ENCODE measurements around the gene ANAPC4. TPM values are rescaled to one million over a fixed set of nuclear protein-coding genes. Genes with fewer than 3 reads are reported as not detected.

ANAPC4 gene
- polyA plus RNA-seq, 2 of the 4 experiments (the other 2 are of a cell fraction), result 15.7 to 21.2 TPM

GRCh38 chr4:25437926-25438325 lies 60.9 kb downstream of the ANAPC4 start:
- Histone ChIP-seq H3K4me2 (no peak overlapping the region), H3K27ac (no peak overlapping the region), H3K9me3 (no peaks in the 10 kb centered on the region), H3K4me3 (no peak overlapping the region), H3K4me1 (no peaks in the 10 kb centered on the region)
- CTCF ChIA-PET, result no interaction called here
- FAIRE-seq (no peak), ATAC-seq (no peak), DNase-seq (ENCODE audit: low read depth in 1 of 2, low spot score in 1 of 2) (no peak)
- POLR2A ChIA-PET, result no interaction called here
- TF ChIP-seq NPAS2 (CRISPR knock-in tag; IDR thresholded peaks at IDR 0.05; ENCODE audit: borderline replicate concordance) (no peak), MYC (IDR thresholded peaks at IDR 0.05; ENCODE audit: borderline replicate concordance, low read length) (no peak), EHMT2 (IDR thresholded peaks at IDR 0.05; ENCODE audit: low read depth) (no peak), RAD21 (conservative IDR thresholded peaks at IDR 0.05 in 1 of 2, IDR thresholded peaks at IDR 0.05 in 1 of 2) (no peak), MAX (IDR thresholded peaks at IDR 0.05) (no peak), ZC3H11A (IDR thresholded peaks at IDR 0.05) (no peak), GATA3 (IDR thresholded peaks at IDR 0.05; ENCODE audit: borderline replicate concordance) (no peak), RARB (CRISPR knock-in tag; IDR thresholded peaks at IDR 0.05) (no peak), ZNF302 (CRISPR knock-in tag; IDR thresholded peaks at IDR 0.05) (no peak), ZSCAN20 (CRISPR knock-in tag; IDR thresholded peaks at IDR 0.05) (no peak), NFE2L2 (conservative IDR thresholded peaks at IDR 0.05; ENCODE audit: low read length) (no peak), KDM1A (IDR thresholded peaks at IDR 0.05; ENCODE audit: low read depth) (no peak), MAZ (IDR thresholded peaks at IDR 0.05; ENCODE audit: borderline replicate concordance, low read depth, low read length) (no peak)
- TF ChIP-seq, protein P1, sequence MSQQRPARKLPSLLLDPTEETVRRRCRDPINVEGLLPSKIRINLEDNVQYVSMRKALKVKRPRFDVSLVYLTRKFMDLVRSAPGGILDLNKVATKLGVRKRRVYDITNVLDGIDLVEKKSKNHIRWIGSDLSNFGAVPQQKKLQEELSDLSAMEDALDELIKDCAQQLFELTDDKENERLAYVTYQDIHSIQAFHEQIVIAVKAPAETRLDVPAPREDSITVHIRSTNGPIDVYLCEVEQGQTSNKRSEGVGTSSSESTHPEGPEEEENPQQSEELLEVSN (IDR thresholded peaks at IDR 0.05; ENCODE audit: borderline replicate concordance, low read depth), result no peak
- TF ChIP-seq, protein P2, sequence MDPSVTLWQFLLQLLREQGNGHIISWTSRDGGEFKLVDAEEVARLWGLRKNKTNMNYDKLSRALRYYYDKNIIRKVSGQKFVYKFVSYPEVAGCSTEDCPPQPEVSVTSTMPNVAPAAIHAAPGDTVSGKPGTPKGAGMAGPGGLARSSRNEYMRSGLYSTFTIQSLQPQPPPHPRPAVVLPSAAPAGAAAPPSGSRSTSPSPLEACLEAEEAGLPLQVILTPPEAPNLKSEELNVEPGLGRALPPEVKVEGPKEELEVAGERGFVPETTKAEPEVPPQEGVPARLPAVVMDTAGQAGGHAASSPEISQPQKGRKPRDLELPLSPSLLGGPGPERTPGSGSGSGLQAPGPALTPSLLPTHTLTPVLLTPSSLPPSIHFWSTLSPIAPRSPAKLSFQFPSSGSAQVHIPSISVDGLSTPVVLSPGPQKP (IDR thresholded peaks at IDR 0.05; ENCODE audit: low read depth, low read length), result no peak

- Histone ChIP-seq H3K4me1 (no peaks in the 10 kb centered on the region), H3K9me3 (no peaks in the 10 kb centered on the region), H3K4me3 (no peak overlapping the region), H3K4me2 (no peak overlapping the region), H3K27ac (no peak overlapping the region)
- no peak for FAIRE-seq
- WGBS (ENCODE audit: missing lambda C conversion rate), result 6% methylated on average over 2 of the region's 2 CpGs
- POLR2A ChIA-PET, result no interaction called here
- DNase-seq (ENCODE audit: low read depth in 1 of 2, low spot score in 1 of 2), result peak; percentile 36 to 58
- ATAC-seq, result peak; percentile 78 to 90; a peak in 5 of 6 replicates
- TF ChIP-seq RAD21 (conservative IDR thresholded peaks at IDR 0.05 in 1 of 2, IDR thresholded peaks at IDR 0.05 in 1 of 2) (peak; percentile 57 to 68), SMC3 (IDR thresholded peaks at IDR 0.05) (peak; percentile 61), HOXA7 (CRISPR knock-in tag; IDR thresholded peaks at IDR 0.05) (no peak)
- TF ChIP-seq, protein P3, sequence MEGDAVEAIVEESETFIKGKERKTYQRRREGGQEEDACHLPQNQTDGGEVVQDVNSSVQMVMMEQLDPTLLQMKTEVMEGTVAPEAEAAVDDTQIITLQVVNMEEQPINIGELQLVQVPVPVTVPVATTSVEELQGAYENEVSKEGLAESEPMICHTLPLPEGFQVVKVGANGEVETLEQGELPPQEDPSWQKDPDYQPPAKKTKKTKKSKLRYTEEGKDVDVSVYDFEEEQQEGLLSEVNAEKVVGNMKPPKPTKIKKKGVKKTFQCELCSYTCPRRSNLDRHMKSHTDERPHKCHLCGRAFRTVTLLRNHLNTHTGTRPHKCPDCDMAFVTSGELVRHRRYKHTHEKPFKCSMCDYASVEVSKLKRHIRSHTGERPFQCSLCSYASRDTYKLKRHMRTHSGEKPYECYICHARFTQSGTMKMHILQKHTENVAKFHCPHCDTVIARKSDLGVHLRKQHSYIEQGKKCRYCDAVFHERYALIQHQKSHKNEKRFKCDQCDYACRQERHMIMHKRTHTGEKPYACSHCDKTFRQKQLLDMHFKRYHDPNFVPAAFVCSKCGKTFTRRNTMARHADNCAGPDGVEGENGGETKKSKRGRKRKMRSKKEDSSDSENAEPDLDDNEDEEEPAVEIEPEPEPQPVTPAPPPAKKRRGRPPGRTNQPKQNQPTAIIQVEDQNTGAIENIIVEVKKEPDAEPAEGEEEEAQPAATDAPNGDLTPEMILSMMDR (IDR thresholded peaks at IDR 0.05), result peak; percentile 79
- CTCF ChIA-PET, result interaction anchor here (0.5 to 10.8 kb wide), 18 partner anchors 10 to 353 kb away, joined by 3 to 207 read pairs (median 4); no protein-coding TSS in a partner anchor
Measured at GRCh38 chr4:25439918-25440477, 62.9 kb downstream of the ANAPC4 start.

DNA sequence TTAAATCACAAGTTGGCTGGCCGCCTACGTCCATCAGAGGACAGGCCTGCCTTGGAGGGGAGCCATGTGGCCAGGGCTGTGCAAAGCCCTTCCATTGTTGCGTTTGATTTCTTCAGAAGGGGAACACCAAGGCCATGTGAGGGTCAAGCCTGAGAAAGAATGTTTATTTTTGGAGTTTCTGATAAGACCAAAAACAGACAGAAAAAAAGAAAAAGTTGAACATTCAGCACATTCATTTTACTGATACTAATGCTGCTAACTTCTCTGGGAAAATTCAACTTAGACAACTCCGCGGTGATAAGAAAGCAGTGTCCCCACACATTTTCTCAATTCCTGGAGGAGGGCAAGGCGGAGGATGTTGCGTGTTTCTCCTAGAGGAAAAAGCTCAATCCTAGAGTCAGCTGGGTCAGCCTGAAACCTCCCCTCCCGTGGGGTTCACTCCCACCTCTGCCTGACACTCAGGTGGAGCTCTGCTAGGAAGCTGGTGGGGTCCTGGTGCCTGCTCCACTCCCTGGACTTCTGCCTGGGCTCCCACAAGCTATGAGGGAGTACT lies 63.5 kb downstream of the ANAPC4 start:
- no peak overlapping the region for H3K4me3 ChIP-seq
- 76% methylated on average over 8 of the region's 8 CpGs for WGBS (ENCODE audit: missing lambda C conversion rate)
- ChIA-PET POLR2A (no interaction called here), CTCF (interaction anchor here (0.6 to 10.8 kb wide), 30 partner anchors 9 to 971 kb away, joined by 3 to 207 read pairs (median 4); no protein-coding TSS in a partner anchor)
- FAIRE-seq (no peak), DNase-seq (ENCODE audit: low read depth in 1 of 2, low spot score in 1 of 2) (no peak), ATAC-seq (no peak)
- no peaks in the 10 kb centered on the region for H3K9me3 ChIP-seq
- no peak overlapping the region for H3K27ac ChIP-seq
- H3K4me2 ChIP-seq, result no peak overlapping the region
- H3K4me1 ChIP-seq, result no peaks in the 10 kb centered on the region
- TF ChIP-seq EP300 (IDR thresholded peaks at IDR 0.05) (no peak), HEYL (CRISPR knock-in tag; IDR thresholded peaks at IDR 0.05) (no peak), CHD2 (IDR thresholded peaks at IDR 0.05; ENCODE audit: low read length, partially characterized antibody) (no peak), HOXA7 (CRISPR knock-in tag; IDR thresholded peaks at IDR 0.05) (no peak), ZC3H11A (IDR thresholded peaks at IDR 0.05) (no peak), EHMT2 (IDR thresholded peaks at IDR 0.05; ENCODE audit: low read depth) (no peak), MAZ (IDR thresholded peaks at IDR 0.05; ENCODE audit: borderline replicate concordance, low read depth, low read length) (no peak), RFX5 (IDR thresholded peaks at IDR 0.05) (no peak), FOXS1 (CRISPR knock-in tag; IDR thresholded peaks at IDR 0.05) (no peak), RAD21 (conservative IDR thresholded peaks at IDR 0.05 in 1 of 2, IDR thresholded peaks at IDR 0.05 in 1 of 2) (no peak), ZFP36 (IDR thresholded peaks at IDR 0.05; ENCODE audit: borderline replicate concordance, partially characterized antibody) (no peak), RARB (CRISPR knock-in tag; IDR thresholded peaks at IDR 0.05) (no peak)
- TF ChIP-seq, protein P3 (IDR thresholded peaks at IDR 0.05), result no peak
